HepG2 (cell line): Measurements from ENCODE around the gene HOXA6. TPM values are rescaled to one million over a fixed set of nuclear protein-coding genes. Genes with fewer than 3 reads are reported as not detected.

Experiments used
- ARID4A ChIP-seq: sonication (generic); formaldehyde crosslinking; IDR thresholded peaks from 2 replicates; pipeline ENCODE4 v1.5.0; 2020; ENCODE audit warnings: mild to moderate bottlenecking, missing genetic modification reagents, borderline replicate concordance
- CBX2 ChIP-seq, 2 experiments: fragments of 200-600 bp in 1 of 2; sonication (generic); formaldehyde crosslinking in 1 of 2; IDR thresholded peaks; 2 replicates each; pipeline versions ENCODE4 v1.7.0 to v1.8.1; 2018 to 2022; ENCODE audit warnings: low read depth in 2 of 2, low read length in 1 of 2, mild to moderate bottlenecking in 1 of 2, missing genetic modification reagents in 1 of 2
- ELF1 ChIP-seq: sonication (generic); formaldehyde crosslinking; IDR thresholded peaks from 2 replicates; pipeline ENCODE4 v1.4.0; 2020; ENCODE audit warnings: missing genetic modification reagents
- NAIF1 ChIP-seq: sonication (generic); formaldehyde crosslinking; IDR thresholded peaks from 2 replicates; pipeline ENCODE4 v1.5.0; 2020; ENCODE audit warnings: mild to moderate bottlenecking, missing genetic modification reagents, borderline replicate concordance
- NFE2 ChIP-seq: sonication (generic); formaldehyde crosslinking; IDR thresholded peaks from 2 replicates; pipeline ENCODE4 v1.4.0; 2020; ENCODE audit warnings: missing genetic modification reagents
- NR3C1 ChIP-seq: sonication (generic); formaldehyde crosslinking; IDR thresholded peaks from 2 replicates; pipeline ENCODE4 v1.4.0; 2020; ENCODE audit warnings: missing genetic modification reagents
- RBAK ChIP-seq: sonication (generic); formaldehyde crosslinking; IDR thresholded peaks from 2 replicates; pipeline ENCODE4 v1.5.1; 2020; ENCODE audit warnings: mild to moderate bottlenecking, missing genetic modification reagents
- ZNF687 ChIP-seq: sonication (generic); formaldehyde crosslinking; IDR thresholded peaks from 2 replicates; pipeline ENCODE4 v1.5.1; 2020; ENCODE audit warnings: mild to moderate bottlenecking, missing genetic modification reagents, moderate library complexity
- ZNF792 ChIP-seq: IDR thresholded peaks from 2 replicates; pipeline ENCODE4 v1.6.1; 2016
- ZNF883 ChIP-seq: sonication (generic); formaldehyde crosslinking; IDR thresholded peaks from 2 replicates; pipeline ENCODE4 v1.5.1; 2020; ENCODE audit warnings: mild to moderate bottlenecking, missing genetic modification reagents; ENCODE audit errors: not compliant biosample characterization
- polyA plus RNA-seq, 8 experiments: library from polyadenylated mRNA; depleted of rRNA in 3 of 8; stranded (reverse) in 7 of 8; unstranded in 1 of 8; fragments of >200 nt; fragmentation: Illumina TruSeq in 4 of 8; extraction: Trizol in 4 of 8; gene quantifications; 2 replicates each; pipeline versions ENCODE4 v1.2.1 to v1.2.3, GENCODE V29; 2011 to 2016; ENCODE audit warnings: low read depth in 4 of 8, missing spikeins in 1 of 8, mixed read lengths in 1 of 8; ENCODE audit not compliant: insufficient read depth in 1 of 8
- total RNA-seq, 5 experiments: library from RNA; depleted of rRNA; stranded (reverse); fragments of >200 nt; fragmentation: Illumina TruSeq; extraction: Trizol; gene quantifications; 2 replicates each; pipeline ENCODE4 v1.2.3, GENCODE V29; 2016; ENCODE audit warnings: low read depth in 1 of 5

Gene HOXA6
- total and polyA plus RNA-seq, 2 of the 13 experiments (the other 11 are each of a cell fraction or from before 2014, with no cell fraction given) = 1.3 to 1.5 TPM

- TF ChIP-seq ZNF687 (CRISPR knock-in tag) = peak; percentile 77
- no peak for TF ChIP-seq RBAK (CRISPR knock-in tag)
- TF ChIP-seq NAIF1 (CRISPR knock-in tag) = 0 out of 2 replicates have a peak, but pooled peaks have one; percentile 36
- no peak for TF ChIP-seq ZNF883 (CRISPR knock-in tag)
- TF ChIP-seq ARID4A (CRISPR knock-in tag) = peak; percentile 68
- TF ChIP-seq ELF1 (CRISPR knock-in tag) = peak; percentile 64
- TF ChIP-seq ZNF792 (CRISPR knock-in tag) = 0 out of 2 replicates have a peak, but pooled peaks have one; percentile 64
- no peak for TF ChIP-seq NR3C1 (CRISPR knock-in tag)
- TF ChIP-seq NFE2 (CRISPR knock-in tag) = no peak
- TF ChIP-seq CBX2 (IDR thresholded peaks at IDR 0.05; ENCODE audit: low read depth, low read length) = no peak
- no peak for TF ChIP-seq CBX2 (CRISPR knock-in tag; IDR thresholded peaks at IDR 0.05; ENCODE audit: low read depth)
These were observed 25.3 kb downstream of the HOXA6 start (continued) for GRCh38 chr7:27122077-27122910.
